Mammary epithelial cell (primary cell): ENCODE results near the gene DFFB.

Experiments used
- EZH2 ChIP-seq: IDR thresholded peaks from 2 replicates; pipeline ENCODE4 v1.6.1; 2012; ENCODE audit warnings: low read length, inconsistent platforms, borderline replicate concordance
- TF ChIP-seq, protein P1 (sequence below), 2 donors: IDR thresholded peaks in 1 of 2; conservative IDR thresholded peaks in 1 of 2; 2 replicates each; pipeline ENCODE4 v1.5.1; 2011 to 2012; ENCODE audit warnings: inconsistent platforms in 2 of 2, low read length in 2 of 2, mild to moderate bottlenecking in 2 of 2, control low read depth in 1 of 2, low read depth in 1 of 2; ENCODE audit not compliant: insufficient read depth in 1 of 2; ENCODE audit errors: extremely low read depth in 1 of 2

DNA sequence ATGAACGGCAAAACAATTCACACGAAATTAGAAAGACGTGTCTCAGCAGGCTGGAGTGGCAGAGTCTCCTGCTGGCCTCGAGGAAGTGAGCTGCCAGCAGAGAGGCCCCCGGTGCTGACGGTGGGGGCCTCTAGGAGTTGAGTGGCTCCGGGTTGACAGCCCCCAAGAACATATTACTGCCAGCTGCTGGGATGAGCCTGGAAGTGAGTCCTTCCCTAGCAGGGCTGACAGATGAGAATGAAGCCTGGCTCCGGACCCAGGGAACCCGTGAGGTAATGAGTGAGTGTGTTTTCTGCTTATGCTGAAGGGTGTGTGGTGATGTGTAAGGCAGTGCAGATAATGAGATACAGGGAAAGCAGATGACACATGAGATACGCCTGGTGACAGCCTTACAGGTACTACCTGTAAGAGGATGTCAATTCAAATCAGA, 37.5 kb upstream of the DFFB start:
- TF ChIP-seq, protein P1, sequence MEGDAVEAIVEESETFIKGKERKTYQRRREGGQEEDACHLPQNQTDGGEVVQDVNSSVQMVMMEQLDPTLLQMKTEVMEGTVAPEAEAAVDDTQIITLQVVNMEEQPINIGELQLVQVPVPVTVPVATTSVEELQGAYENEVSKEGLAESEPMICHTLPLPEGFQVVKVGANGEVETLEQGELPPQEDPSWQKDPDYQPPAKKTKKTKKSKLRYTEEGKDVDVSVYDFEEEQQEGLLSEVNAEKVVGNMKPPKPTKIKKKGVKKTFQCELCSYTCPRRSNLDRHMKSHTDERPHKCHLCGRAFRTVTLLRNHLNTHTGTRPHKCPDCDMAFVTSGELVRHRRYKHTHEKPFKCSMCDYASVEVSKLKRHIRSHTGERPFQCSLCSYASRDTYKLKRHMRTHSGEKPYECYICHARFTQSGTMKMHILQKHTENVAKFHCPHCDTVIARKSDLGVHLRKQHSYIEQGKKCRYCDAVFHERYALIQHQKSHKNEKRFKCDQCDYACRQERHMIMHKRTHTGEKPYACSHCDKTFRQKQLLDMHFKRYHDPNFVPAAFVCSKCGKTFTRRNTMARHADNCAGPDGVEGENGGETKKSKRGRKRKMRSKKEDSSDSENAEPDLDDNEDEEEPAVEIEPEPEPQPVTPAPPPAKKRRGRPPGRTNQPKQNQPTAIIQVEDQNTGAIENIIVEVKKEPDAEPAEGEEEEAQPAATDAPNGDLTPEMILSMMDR (conservative IDR thresholded peaks at IDR 0.05 in 1 of 2, IDR thresholded peaks at IDR 0.05 in 1 of 2; ENCODE audit: extremely low read depth in 1 of 2, insufficient read depth in 1 of 2, low read depth in 1 of 2, low read length in 2 of 2), result no peak
- TF ChIP-seq EZH2, result no peak
